Thyroid gland (tissue), 4 donors: Measurements from ENCODE around the gene LPCAT1.

Experiments used
- POLR2A ChIP-seq, 2 donors: fragments of 450-650 bp; IDR thresholded peaks; one replicate each; pipeline ENCODE4 v1.6.1; 2017; ENCODE audit warnings: antibody characterized with exemption in 2 of 2, mild to moderate bottlenecking in 2 of 2, moderate library complexity in 1 of 2
- TF ChIP-seq, protein P1 (sequence below), 6 experiments: fragments of 200-600 bp in 3 of 6; fragments of 450-650 bp in 3 of 6; sonication (generic) in 3 of 6; IDR thresholded peaks; one replicate each; pipeline ENCODE4 v1.5.1; 2016 to 2019; ENCODE audit warnings: antibody characterized with exemption in 6 of 6, mild to moderate bottlenecking in 2 of 6, inconsistent platforms in 1 of 6, moderate library complexity in 1 of 6

DNA sequence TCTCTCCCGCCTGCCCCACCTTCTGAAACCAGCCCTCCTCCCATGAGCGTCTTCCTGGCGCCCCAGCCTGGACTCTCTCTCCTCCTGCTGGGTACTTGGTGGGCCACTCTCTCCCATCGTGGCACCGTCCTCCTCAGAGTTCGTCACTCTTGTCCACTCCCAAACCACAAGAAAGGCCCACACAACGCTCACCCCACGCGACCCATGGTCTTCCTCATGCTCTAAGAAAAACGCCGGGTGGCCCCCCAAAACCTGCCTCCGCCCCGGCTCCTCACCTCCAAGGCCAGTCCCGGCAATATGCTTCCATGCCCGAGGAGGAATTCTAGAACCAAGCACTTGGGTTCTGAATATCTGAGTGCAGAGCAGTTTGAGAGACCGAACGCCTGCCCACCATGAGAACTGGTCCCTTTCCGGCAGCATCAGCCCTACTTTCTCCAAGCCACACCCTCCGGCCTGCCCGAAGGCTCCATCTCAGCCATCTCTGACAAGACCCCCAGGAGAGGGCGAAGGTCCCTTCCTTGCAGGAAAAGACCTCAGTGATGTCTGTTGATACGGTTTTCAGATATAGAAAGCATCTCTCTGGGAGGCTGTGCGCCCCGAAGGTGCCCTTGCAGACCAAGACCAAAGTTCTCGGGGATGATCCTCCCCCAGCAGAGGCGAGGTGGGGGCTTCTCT is 93.5 kb downstream of the LPCAT1 start:
- TF ChIP-seq, protein P1, sequence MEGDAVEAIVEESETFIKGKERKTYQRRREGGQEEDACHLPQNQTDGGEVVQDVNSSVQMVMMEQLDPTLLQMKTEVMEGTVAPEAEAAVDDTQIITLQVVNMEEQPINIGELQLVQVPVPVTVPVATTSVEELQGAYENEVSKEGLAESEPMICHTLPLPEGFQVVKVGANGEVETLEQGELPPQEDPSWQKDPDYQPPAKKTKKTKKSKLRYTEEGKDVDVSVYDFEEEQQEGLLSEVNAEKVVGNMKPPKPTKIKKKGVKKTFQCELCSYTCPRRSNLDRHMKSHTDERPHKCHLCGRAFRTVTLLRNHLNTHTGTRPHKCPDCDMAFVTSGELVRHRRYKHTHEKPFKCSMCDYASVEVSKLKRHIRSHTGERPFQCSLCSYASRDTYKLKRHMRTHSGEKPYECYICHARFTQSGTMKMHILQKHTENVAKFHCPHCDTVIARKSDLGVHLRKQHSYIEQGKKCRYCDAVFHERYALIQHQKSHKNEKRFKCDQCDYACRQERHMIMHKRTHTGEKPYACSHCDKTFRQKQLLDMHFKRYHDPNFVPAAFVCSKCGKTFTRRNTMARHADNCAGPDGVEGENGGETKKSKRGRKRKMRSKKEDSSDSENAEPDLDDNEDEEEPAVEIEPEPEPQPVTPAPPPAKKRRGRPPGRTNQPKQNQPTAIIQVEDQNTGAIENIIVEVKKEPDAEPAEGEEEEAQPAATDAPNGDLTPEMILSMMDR (IDR thresholded peaks at IDR 0.05) = no peak
- no peak for TF ChIP-seq POLR2A (IDR thresholded peaks at IDR 0.05)
